ENCODE data around the gene USP3. TPM values are rescaled to one million over a fixed set of nuclear protein-coding genes. Genes with fewer than 3 reads are reported as not detected.

USP3 gene
- total RNA-seq, 1 experiment from 2014 or later = 36.6 TPM

DNA sequence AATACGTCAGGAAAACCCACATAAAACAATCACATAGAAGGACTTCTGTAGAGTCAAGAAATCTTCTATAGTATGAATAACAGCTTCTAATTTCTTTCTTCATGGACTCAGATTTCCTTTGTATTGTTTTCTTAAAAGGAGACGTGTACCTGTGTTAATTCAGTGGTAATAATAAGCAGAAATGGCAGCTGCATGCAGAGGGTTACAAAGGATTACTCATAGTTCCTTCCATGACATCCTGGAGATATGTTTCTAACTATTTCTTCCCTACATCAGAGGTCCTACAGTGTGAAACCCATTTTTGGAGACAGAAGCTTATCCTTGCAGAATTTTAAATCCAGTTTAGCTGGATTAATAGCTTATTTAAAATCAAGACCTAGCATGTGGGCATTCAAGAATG, 128.9 kb downstream of the USP3 start (continued):
- no peak for TF ChIP-seq RORB (CRISPR knock-in tag; IDR thresholded peaks at IDR 0.05)
- no peak for TF ChIP-seq E2F5 (CRISPR knock-in tag; IDR thresholded peaks at IDR 0.05)
- TF ChIP-seq TP53 (CRISPR knock-in tag; IDR thresholded peaks at IDR 0.05) = no peak
- TF ChIP-seq FOXJ3 (CRISPR knock-in tag; IDR thresholded peaks at IDR 0.05; ENCODE audit: borderline replicate concordance) = no peak
- TF ChIP-seq ZNF671 (CRISPR knock-in tag; IDR thresholded peaks at IDR 0.05) = no peak
- no peak for TF ChIP-seq ZBTB21 (CRISPR knock-in tag; IDR thresholded peaks at IDR 0.05; ENCODE audit: borderline replicate concordance)
- TF ChIP-seq ZSCAN18 (CRISPR knock-in tag; IDR thresholded peaks at IDR 0.05) = no peak

- Mint-ChIP-seq H3K27me3 (ENCODE audit: low read depth) (no peaks in the 10 kb centered on the region), H3K4me3 (no peak overlapping the region), H3K9me3 (no peaks in the 10 kb centered on the region), H3K36me3 (peaks cover 14% of the 10 kb centered on the region), H3K27ac (no peak overlapping the region), H3K4me1 (no peaks in the 10 kb centered on the region)
- no peak for DNase-seq (ENCODE audit: low spot score)
- ATAC-seq = no peak
- ChIA-PET POLR2A (no interaction called here), CTCF (no interaction called here)
- TF ChIP-seq, protein P1, sequence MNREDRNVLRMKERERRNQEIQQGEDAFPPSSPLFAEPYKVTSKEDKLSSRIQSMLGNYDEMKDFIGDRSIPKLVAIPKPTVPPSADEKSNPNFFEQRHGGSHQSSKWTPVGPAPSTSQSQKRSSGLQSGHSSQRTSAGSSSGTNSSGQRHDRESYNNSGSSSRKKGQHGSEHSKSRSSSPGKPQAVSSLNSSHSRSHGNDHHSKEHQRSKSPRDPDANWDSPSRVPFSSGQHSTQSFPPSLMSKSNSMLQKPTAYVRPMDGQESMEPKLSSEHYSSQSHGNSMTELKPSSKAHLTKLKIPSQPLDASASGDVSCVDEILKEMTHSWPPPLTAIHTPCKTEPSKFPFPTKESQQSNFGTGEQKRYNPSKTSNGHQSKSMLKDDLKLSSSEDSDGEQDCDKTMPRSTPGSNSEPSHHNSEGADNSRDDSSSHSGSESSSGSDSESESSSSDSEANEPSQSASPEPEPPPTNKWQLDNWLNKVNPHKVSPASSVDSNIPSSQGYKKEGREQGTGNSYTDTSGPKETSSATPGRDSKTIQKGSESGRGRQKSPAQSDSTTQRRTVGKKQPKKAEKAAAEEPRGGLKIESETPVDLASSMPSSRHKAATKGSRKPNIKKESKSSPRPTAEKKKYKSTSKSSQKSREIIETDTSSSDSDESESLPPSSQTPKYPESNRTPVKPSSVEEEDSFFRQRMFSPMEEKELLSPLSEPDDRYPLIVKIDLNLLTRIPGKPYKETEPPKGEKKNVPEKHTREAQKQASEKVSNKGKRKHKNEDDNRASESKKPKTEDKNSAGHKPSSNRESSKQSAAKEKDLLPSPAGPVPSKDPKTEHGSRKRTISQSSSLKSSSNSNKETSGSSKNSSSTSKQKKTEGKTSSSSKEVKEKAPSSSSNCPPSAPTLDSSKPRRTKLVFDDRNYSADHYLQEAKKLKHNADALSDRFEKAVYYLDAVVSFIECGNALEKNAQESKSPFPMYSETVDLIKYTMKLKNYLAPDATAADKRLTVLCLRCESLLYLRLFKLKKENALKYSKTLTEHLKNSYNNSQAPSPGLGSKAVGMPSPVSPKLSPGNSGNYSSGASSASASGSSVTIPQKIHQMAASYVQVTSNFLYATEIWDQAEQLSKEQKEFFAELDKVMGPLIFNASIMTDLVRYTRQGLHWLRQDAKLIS (CRISPR knock-in tag; IDR thresholded peaks at IDR 0.05; ENCODE audit: borderline replicate concordance) = no peak
- no peak for TF ChIP-seq GABPB1 (CRISPR knock-in tag; IDR thresholded peaks at IDR 0.05)
- TF ChIP-seq, protein P2, sequence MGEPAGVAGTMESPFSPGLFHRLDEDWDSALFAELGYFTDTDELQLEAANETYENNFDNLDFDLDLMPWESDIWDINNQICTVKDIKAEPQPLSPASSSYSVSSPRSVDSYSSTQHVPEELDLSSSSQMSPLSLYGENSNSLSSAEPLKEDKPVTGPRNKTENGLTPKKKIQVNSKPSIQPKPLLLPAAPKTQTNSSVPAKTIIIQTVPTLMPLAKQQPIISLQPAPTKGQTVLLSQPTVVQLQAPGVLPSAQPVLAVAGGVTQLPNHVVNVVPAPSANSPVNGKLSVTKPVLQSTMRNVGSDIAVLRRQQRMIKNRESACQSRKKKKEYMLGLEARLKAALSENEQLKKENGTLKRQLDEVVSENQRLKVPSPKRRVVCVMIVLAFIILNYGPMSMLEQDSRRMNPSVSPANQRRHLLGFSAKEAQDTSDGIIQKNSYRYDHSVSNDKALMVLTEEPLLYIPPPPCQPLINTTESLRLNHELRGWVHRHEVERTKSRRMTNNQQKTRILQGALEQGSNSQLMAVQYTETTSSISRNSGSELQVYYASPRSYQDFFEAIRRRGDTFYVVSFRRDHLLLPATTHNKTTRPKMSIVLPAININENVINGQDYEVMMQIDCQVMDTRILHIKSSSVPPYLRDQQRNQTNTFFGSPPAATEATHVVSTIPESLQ (CRISPR knock-in tag; IDR thresholded peaks at IDR 0.05) = no peak
- TF ChIP-seq, protein P3, sequence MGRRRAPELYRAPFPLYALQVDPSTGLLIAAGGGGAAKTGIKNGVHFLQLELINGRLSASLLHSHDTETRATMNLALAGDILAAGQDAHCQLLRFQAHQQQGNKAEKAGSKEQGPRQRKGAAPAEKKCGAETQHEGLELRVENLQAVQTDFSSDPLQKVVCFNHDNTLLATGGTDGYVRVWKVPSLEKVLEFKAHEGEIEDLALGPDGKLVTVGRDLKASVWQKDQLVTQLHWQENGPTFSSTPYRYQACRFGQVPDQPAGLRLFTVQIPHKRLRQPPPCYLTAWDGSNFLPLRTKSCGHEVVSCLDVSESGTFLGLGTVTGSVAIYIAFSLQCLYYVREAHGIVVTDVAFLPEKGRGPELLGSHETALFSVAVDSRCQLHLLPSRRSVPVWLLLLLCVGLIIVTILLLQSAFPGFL (CRISPR knock-in tag; IDR thresholded peaks at IDR 0.05; ENCODE audit: borderline replicate concordance) = no peak
- no peak for TF ChIP-seq TP53 (CRISPR knock-in tag; IDR thresholded peaks at IDR 0.05)
- TF ChIP-seq, protein P4, sequence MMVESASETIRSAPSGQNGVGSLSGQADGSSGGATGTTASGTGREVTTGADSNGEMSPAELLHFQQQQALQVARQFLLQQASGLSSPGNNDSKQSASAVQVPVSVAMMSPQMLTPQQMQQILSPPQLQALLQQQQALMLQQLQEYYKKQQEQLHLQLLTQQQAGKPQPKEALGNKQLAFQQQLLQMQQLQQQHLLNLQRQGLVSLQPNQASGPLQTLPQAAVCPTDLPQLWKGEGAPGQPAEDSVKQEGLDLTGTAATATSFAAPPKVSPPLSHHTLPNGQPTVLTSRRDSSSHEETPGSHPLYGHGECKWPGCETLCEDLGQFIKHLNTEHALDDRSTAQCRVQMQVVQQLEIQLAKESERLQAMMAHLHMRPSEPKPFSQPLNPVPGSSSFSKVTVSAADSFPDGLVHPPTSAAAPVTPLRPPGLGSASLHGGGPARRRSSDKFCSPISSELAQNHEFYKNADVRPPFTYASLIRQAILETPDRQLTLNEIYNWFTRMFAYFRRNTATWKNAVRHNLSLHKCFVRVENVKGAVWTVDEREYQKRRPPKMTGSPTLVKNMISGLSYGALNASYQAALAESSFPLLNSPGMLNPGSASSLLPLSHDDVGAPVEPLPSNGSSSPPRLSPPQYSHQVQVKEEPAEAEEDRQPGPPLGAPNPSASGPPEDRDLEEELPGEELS (CRISPR knock-in tag; IDR thresholded peaks at IDR 0.05) = no peak
- TF ChIP-seq ATF3 (CRISPR knock-in tag; conservative IDR thresholded peaks at IDR 0.05) = no peak
- TF ChIP-seq ZBTB21 (CRISPR knock-in tag; IDR thresholded peaks at IDR 0.05; ENCODE audit: borderline replicate concordance) = no peak
- TF ChIP-seq SMAD4 (CRISPR knock-in tag; IDR thresholded peaks at IDR 0.05) = no peak
- TF ChIP-seq NR1H2 (CRISPR knock-in tag; IDR thresholded peaks at IDR 0.05) = no peak
- no peak for TF ChIP-seq USF1 (CRISPR knock-in tag; IDR thresholded peaks at IDR 0.05)
- no peak for TF ChIP-seq NFYB (CRISPR knock-in tag; conservative IDR thresholded peaks at IDR 0.05; ENCODE audit: low read depth)
- no peak for TF ChIP-seq TEAD1 (CRISPR knock-in tag; IDR thresholded peaks at IDR 0.05)
- no peak for TF ChIP-seq JUN (CRISPR knock-in tag; IDR thresholded peaks at IDR 0.05)
- TF ChIP-seq, protein P5, sequence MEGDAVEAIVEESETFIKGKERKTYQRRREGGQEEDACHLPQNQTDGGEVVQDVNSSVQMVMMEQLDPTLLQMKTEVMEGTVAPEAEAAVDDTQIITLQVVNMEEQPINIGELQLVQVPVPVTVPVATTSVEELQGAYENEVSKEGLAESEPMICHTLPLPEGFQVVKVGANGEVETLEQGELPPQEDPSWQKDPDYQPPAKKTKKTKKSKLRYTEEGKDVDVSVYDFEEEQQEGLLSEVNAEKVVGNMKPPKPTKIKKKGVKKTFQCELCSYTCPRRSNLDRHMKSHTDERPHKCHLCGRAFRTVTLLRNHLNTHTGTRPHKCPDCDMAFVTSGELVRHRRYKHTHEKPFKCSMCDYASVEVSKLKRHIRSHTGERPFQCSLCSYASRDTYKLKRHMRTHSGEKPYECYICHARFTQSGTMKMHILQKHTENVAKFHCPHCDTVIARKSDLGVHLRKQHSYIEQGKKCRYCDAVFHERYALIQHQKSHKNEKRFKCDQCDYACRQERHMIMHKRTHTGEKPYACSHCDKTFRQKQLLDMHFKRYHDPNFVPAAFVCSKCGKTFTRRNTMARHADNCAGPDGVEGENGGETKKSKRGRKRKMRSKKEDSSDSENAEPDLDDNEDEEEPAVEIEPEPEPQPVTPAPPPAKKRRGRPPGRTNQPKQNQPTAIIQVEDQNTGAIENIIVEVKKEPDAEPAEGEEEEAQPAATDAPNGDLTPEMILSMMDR (IDR thresholded peaks at IDR 0.05) = no peak
- TF ChIP-seq, protein P6, sequence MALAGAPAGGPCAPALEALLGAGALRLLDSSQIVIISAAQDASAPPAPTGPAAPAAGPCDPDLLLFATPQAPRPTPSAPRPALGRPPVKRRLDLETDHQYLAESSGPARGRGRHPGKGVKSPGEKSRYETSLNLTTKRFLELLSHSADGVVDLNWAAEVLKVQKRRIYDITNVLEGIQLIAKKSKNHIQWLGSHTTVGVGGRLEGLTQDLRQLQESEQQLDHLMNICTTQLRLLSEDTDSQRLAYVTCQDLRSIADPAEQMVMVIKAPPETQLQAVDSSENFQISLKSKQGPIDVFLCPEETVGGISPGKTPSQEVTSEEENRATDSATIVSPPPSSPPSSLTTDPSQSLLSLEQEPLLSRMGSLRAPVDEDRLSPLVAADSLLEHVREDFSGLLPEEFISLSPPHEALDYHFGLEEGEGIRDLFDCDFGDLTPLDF (CRISPR knock-in tag; IDR thresholded peaks at IDR 0.05) = no peak
Measured at GRCh38 chr15:63634154-63634553, 129.8 kb downstream of the USP3 start.
